ENCODE data around the gene RALGPS1.
A peak's percentile ranks its signal among the peaks of the same experiment; 100 is the strongest.

The RALGPS1 gene

GRCh38 chr9:126891676-126892075 is 22.9 kb upstream of the RALGPS1 start:
- Histone ChIP-seq H3K27ac (ENCODE audit: low read length) (no peak overlapping the region), H3K4me1 (ENCODE audit: low read length) (no peaks in the 10 kb centered on the region), H3K4me3 (ENCODE audit: low read length) (no peak overlapping the region), H3K4me2 (ENCODE audit: low read depth, low read length) (no peak overlapping the region), H4K20me1 (ENCODE audit: insufficient read depth, low read length) (no peaks in the 10 kb centered on the region), H3K9me3 (replicated peaks; ENCODE audit: insufficient read depth, low read length) (no peaks in the 10 kb centered on the region), H3K9me2 (replicated peaks; ENCODE audit: insufficient read depth, low read length) (no peaks in the 10 kb centered on the region), H2AFZ (ENCODE audit: low read length) (no peak overlapping the region), H3K27me3 (replicated peaks; ENCODE audit: insufficient read depth, low read length) (no peaks in the 10 kb centered on the region), H3K79me2 (ENCODE audit: low read length) (no peaks in the 10 kb centered on the region), H3F3A (ENCODE audit: insufficient read depth, low read length) (no peaks in the 10 kb centered on the region), H3K9ac (ENCODE audit: low read length) (no peak overlapping the region), H3K36me3 (replicated peaks; ENCODE audit: insufficient read depth, low read length) (no peaks in the 10 kb centered on the region)
- TF ChIP-seq EZH2phosphoT487 (IDR thresholded peaks at IDR 0.05; ENCODE audit: low read length) (no peak), CTCF (IDR thresholded peaks at IDR 0.05; ENCODE audit: low read length) (no peak), EZH2 (optimal IDR thresholded peaks at IDR 0.05; ENCODE audit: low read depth, low read length) (no peak)
- DNase-seq: no peak

DNA sequence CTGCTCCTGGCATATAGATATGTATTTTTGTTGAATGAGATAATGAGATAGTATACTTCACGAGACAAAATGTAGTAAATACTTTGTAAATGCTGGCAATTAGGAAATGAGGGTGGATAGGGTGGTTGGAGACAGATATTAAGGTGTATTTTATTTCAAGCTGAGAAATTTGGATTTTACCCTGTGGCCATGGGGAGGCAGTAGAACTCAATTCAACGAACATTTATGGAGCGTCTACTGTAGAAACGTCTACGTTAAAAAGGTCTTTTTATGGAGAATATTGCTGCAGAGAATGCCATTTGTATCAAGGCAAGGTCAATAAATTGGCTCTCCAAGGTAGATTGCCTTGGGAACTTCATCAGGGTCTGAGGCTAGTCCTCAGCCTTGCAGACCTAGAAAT is 21.5 kb upstream of the RALGPS1 start:
- H3K9me3 ChIP-seq (replicated peaks; ENCODE audit: insufficient read depth, low read length): no peaks in the 10 kb centered on the region
- no peak overlapping the region for H3K9ac ChIP-seq (ENCODE audit: low read length)
- H3K27ac ChIP-seq (ENCODE audit: low read length): no peak overlapping the region
- H3K4me2 ChIP-seq (ENCODE audit: low read depth, low read length): no peak overlapping the region
- TF ChIP-seq CTCF (IDR thresholded peaks at IDR 0.05; ENCODE audit: low read length): peak; percentile 20; the same call in 1 of the 2 replicates
- no peak for TF ChIP-seq EZH2phosphoT487 (IDR thresholded peaks at IDR 0.05; ENCODE audit: low read length)
- H3K9me2 ChIP-seq (replicated peaks; ENCODE audit: insufficient read depth, low read length): no peaks in the 10 kb centered on the region
- no peaks in the 10 kb centered on the region for H3F3A ChIP-seq (ENCODE audit: insufficient read depth, low read length)
- H3K36me3 ChIP-seq (replicated peaks; ENCODE audit: insufficient read depth, low read length): no peaks in the 10 kb centered on the region
- no peaks in the 10 kb centered on the region for H3K79me2 ChIP-seq (ENCODE audit: low read length)
- no peaks in the 10 kb centered on the region for H3K27me3 ChIP-seq (replicated peaks; ENCODE audit: insufficient read depth, low read length)
- no peak overlapping the region for H2AFZ ChIP-seq (ENCODE audit: low read length)
- no peaks in the 10 kb centered on the region for H3K4me1 ChIP-seq (ENCODE audit: low read length)
- H3K4me3 ChIP-seq (ENCODE audit: low read length): no peak overlapping the region
- H4K20me1 ChIP-seq (ENCODE audit: insufficient read depth, low read length): no peaks in the 10 kb centered on the region
- no peak for DNase-seq

DNA sequence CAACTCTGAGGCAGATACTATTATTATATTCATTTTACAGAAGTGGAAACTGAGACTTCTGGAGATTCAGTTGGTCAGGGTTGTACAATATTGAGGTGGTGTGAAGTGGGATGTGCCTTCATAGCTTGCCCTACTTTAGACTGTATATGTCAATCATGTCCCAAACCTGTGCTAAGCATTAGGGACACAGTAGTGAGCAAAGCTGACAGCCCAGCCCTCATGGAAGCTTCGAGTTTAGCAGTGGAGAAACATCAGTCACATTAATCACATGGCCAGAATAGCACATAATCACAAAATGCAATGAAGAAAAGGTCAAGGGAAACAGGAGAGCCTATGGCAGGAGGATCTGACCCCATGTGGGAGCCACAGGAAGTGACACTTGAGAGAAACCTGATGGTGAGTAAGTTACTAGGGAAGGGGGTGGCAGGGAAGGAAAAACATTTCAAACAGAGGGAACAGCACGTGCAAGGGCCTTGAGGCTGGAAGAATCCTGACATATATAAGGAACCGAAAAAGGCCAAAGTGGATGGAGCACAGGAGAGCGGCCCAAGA is 20.5 kb upstream of the RALGPS1 start:
- Histone ChIP-seq H3K4me2 (ENCODE audit: low read depth, low read length) (no peak overlapping the region), H3K4me3 (ENCODE audit: low read length) (no peak overlapping the region), H3K4me1 (ENCODE audit: low read length) (no peaks in the 10 kb centered on the region), H3K79me2 (ENCODE audit: low read length) (no peaks in the 10 kb centered on the region), H3K27me3 (replicated peaks; ENCODE audit: insufficient read depth, low read length) (no peaks in the 10 kb centered on the region), H3F3A (ENCODE audit: insufficient read depth, low read length) (no peaks in the 10 kb centered on the region), H2AFZ (ENCODE audit: low read length) (no peak overlapping the region), H3K36me3 (replicated peaks; ENCODE audit: insufficient read depth, low read length) (no peaks in the 10 kb centered on the region), H3K9me2 (replicated peaks; ENCODE audit: insufficient read depth, low read length) (no peaks in the 10 kb centered on the region), H3K27ac (ENCODE audit: low read length) (no peak overlapping the region), H3K9ac (ENCODE audit: low read length) (no peak overlapping the region), H3K9me3 (replicated peaks; ENCODE audit: insufficient read depth, low read length) (no peaks in the 10 kb centered on the region), H4K20me1 (ENCODE audit: insufficient read depth, low read length) (no peaks in the 10 kb centered on the region)
- no peak for TF ChIP-seq EZH2 (optimal IDR thresholded peaks at IDR 0.05; ENCODE audit: low read depth, low read length)
- no peak for TF ChIP-seq EZH2phosphoT487 (IDR thresholded peaks at IDR 0.05; ENCODE audit: low read length)
- TF ChIP-seq CTCF (IDR thresholded peaks at IDR 0.05; ENCODE audit: low read length): no peak
- DNase-seq: no peak
